PC-3 (cell line): ENCODE measurements around the gene ADAMTS3. TPM values are rescaled to one million over a fixed set of nuclear protein-coding genes. Genes with fewer than 3 reads are reported as not detected.

Experiments used
- ATAC-seq: fragments of 200-7000 bp; cut with Tn5 transposase; 2 replicates; pipeline ENCODE4 v1.9.1; 2020; ENCODE audit warnings: mild to moderate bottlenecking, moderate library complexity
- BruUV-seq: library from RNA; stranded (reverse); fragments of 400-500 nt; replicated peaks from 2 replicates; lab custom pipeline; 2021; lab: Mats Ljungman, UMichigan
- CTCF ChIA-PET: fragments of 300-600 bp; sonication (Branson Sonifier 250); formaldehyde crosslinking; loops from one replicate; lab custom pipeline; 2022; ENCODE audit warnings: antibody characterized with exemption; lab: Charles Lee
- POLR2A ChIA-PET: fragments of 300-600 bp; sonication (Branson Sonifier 250); formaldehyde crosslinking; loops from one replicate; lab custom pipeline; 2022; ENCODE audit warnings: antibody characterized with exemption; ENCODE audit not compliant: unreplicated experiment; lab: Charles Lee
- DNase-seq: peaks from one replicate; pipeline ENCODE4 v3.0.0-alpha.2; 2015
- H2AFZ ChIP-seq: fragments of 300-600 bp; sonication (generic); 2 replicates; pipeline ENCODE4 v1.6.0; 2016; ENCODE audit warnings: antibody characterized with exemption, low read length
- H3F3A ChIP-seq: fragments of 300-600 bp; sonication (generic); one replicate; pipeline ENCODE4 v1.6.0; 2017; ENCODE audit warnings: antibody characterized with exemption, low read length, control low read depth, mild to moderate bottlenecking; ENCODE audit not compliant: unreplicated experiment
- H3K27ac ChIP-seq: fragments of 300-600 bp; sonication (generic); 2 replicates; pipeline ENCODE4 v1.5.1; 2016; ENCODE audit warnings: mild to moderate bottlenecking, low read length
- H3K27me3 ChIP-seq: fragments of 300-600 bp; sonication (generic); 2 replicates; pipeline ENCODE4 v1.6.1; 2016; ENCODE audit warnings: low read length, mixed read lengths
- H3K36me3 ChIP-seq: fragments of 300-600 bp; sonication (generic); 2 replicates; pipeline ENCODE4 v1.6.1; 2016; ENCODE audit warnings: low read depth, mixed run types, low read length, mixed read lengths
- H3K4me1 ChIP-seq: fragments of 300-600 bp; sonication (generic); 2 replicates; pipeline ENCODE4 v1.5.1; 2016; ENCODE audit warnings: low read length; ENCODE audit not compliant: insufficient read depth
- H3K4me2 ChIP-seq: fragments of 300-600 bp; sonication (generic); 2 replicates; pipeline ENCODE4 v1.6.0; 2016; ENCODE audit warnings: low read length
- H3K4me3 ChIP-seq: fragments of 300-600 bp; sonication (generic); 2 replicates; pipeline ENCODE4 v1.5.1; 2016; ENCODE audit warnings: mild to moderate bottlenecking, low read length, mixed read lengths
- H3K79me2 ChIP-seq: fragments of 300-600 bp; sonication (generic); 2 replicates; pipeline ENCODE4 v1.6.1; 2017; ENCODE audit warnings: low read length, mixed read lengths
- H3K9ac ChIP-seq: fragments of 300-600 bp; sonication (generic); 2 replicates; pipeline ENCODE4 v1.6.0; 2016; ENCODE audit warnings: mild to moderate bottlenecking, low read length
- H3K9me2 ChIP-seq: fragments of 300-600 bp; sonication (generic); replicated peaks from 2 replicates; pipeline ENCODE4 v1.6.1; 2016; ENCODE audit warnings: mixed run types, low read length, mixed read lengths
- H3K9me3 ChIP-seq: fragments of 300-600 bp; sonication (generic); 2 replicates; pipeline ENCODE4 v1.6.1; 2016; ENCODE audit warnings: low read length, mixed read lengths
- H4K20me1 ChIP-seq: fragments of 300-600 bp; sonication (generic); 2 replicates; pipeline ENCODE4 v1.6.1; 2016; ENCODE audit warnings: low read length, mixed read lengths
- EZH2 ChIP-seq: fragments of 300-600 bp; sonication (generic); IDR thresholded peaks from one replicate; pipeline ENCODE4 v1.6.1; 2017; ENCODE audit warnings: antibody characterized with exemption, mild to moderate bottlenecking, low read length; ENCODE audit not compliant: unreplicated experiment
- EZH2phosphoT487 ChIP-seq: fragments of 300-600 bp; sonication (generic); IDR thresholded peaks from 2 replicates; pipeline ENCODE4 v1.6.1; 2018; ENCODE audit warnings: mild to moderate bottlenecking, antibody characterized with exemption, low read length, borderline replicate concordance
- intact Hi-C: fragments of 100-400 bp; cut with micrococcal nuclease; formaldehyde crosslinking; loops from 2 replicates; pipeline ENCODE4 v1.9.0; 2023
- total RNA-seq: library from RNA; depleted of rRNA; stranded (reverse); fragments of >200 nt; gene quantifications from 2 replicates; pipeline ENCODE4 v1.2.3, GENCODE V29; 2014
- TF ChIP-seq, protein P1 (sequence below): fragments of 300-600 bp; sonication (generic); conservative IDR thresholded peaks from 2 replicates; pipeline ENCODE4 v1.5.1; 2017; ENCODE audit warnings: antibody characterized with exemption, low read depth, mild to moderate bottlenecking, low read length

ADAMTS3 gene
- total RNA-seq, 1 experiment from 2014 or later: 3.5 TPM

DNA sequence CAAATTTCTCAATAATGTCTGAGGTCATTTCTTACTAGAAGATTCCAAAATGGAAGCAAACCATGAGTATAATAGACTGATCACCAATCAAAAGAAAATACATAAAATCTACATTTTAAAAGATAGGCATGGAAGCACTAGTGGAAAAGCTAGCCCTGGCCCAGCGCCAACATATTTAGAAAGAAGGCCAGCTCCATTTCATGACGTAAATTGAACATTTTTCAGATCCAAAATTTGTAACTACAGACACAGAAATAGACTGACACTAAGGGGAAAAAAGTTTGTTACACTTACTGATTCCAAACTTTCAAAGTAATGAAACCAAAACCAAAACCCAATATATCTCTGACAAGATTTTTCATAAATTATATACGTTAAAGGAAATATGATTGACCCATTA is 117.7 kb downstream of the ADAMTS3 start:
- ATAC-seq: no peak
- H3K9me2 ChIP-seq: no peaks in the 10 kb centered on the region
- intact Hi-C loops: no loop called here
- CTCF ChIA-PET: no interaction called here
- BruUV-seq: no TSS peak
- POLR2A ChIA-PET: no interaction called here
- H3K36me3 ChIP-seq: no peaks in the 10 kb centered on the region
- H3K4me3 ChIP-seq: no peak overlapping the region
- H2AFZ ChIP-seq: no peak overlapping the region
- H3K4me1 ChIP-seq: 0 out of 2 replicates have a peak, but pooled peaks cover 2% of the 10 kb centered on the region
- no peak for DNase-seq
- H3K27me3 ChIP-seq: no peaks in the 10 kb centered on the region
- H4K20me1 ChIP-seq: no peaks in the 10 kb centered on the region
- TF ChIP-seq, protein P1, sequence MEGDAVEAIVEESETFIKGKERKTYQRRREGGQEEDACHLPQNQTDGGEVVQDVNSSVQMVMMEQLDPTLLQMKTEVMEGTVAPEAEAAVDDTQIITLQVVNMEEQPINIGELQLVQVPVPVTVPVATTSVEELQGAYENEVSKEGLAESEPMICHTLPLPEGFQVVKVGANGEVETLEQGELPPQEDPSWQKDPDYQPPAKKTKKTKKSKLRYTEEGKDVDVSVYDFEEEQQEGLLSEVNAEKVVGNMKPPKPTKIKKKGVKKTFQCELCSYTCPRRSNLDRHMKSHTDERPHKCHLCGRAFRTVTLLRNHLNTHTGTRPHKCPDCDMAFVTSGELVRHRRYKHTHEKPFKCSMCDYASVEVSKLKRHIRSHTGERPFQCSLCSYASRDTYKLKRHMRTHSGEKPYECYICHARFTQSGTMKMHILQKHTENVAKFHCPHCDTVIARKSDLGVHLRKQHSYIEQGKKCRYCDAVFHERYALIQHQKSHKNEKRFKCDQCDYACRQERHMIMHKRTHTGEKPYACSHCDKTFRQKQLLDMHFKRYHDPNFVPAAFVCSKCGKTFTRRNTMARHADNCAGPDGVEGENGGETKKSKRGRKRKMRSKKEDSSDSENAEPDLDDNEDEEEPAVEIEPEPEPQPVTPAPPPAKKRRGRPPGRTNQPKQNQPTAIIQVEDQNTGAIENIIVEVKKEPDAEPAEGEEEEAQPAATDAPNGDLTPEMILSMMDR: no peak
- TF ChIP-seq EZH2phosphoT487 (no peak), EZH2 (no peak)
- no peak overlapping the region for H3K27ac ChIP-seq
- no peaks in the 10 kb centered on the region for H3F3A ChIP-seq
- no peaks in the 10 kb centered on the region for H3K79me2 ChIP-seq
- H3K9me3 ChIP-seq: no peaks in the 10 kb centered on the region
- H3K9ac ChIP-seq: no peak overlapping the region
- H3K4me2 ChIP-seq: no peak overlapping the region

DNA sequence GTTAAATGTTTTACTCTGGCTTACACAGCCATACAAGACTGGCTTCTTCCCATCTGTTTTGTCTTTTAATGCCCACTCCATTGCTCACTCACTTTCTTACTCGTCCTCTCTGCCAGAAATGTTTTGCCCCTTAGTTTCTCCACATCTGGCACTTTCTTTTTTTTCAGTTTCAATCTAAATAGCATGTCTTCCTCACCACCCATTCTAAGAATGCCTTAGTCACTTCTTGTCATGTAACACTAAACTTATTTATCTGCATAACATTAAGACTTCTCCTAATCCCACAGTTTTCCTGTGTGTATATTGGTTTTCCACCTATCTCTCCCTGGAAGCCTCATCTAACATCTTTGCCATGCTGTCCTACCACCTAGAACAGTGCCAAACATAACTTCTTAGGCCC is 119.3 kb downstream of the ADAMTS3 start:
- no peaks in the 10 kb centered on the region for H3K79me2 ChIP-seq
- no peak overlapping the region for H2AFZ ChIP-seq
- no peak for ATAC-seq
- H3K27me3 ChIP-seq: no peaks in the 10 kb centered on the region
- ChIA-PET POLR2A (no interaction called here), CTCF (no interaction called here)
- H4K20me1 ChIP-seq: no peaks in the 10 kb centered on the region
- H3F3A ChIP-seq: no peaks in the 10 kb centered on the region
- H3K27ac ChIP-seq: no peak overlapping the region
- no peaks in the 10 kb centered on the region for H3K9me3 ChIP-seq
- no peak overlapping the region for H3K4me2 ChIP-seq
- no peak overlapping the region for H3K4me3 ChIP-seq
- intact Hi-C loops: no loop called here
- no peak overlapping the region for H3K9ac ChIP-seq
- no peak for DNase-seq
- 0 out of 2 replicates have a peak, but pooled peaks cover 6% of the 10 kb centered on the region for H3K4me1 ChIP-seq
- TF ChIP-seq, protein P1: no peak
- TF ChIP-seq EZH2phosphoT487 (no peak), EZH2 (no peak)
- BruUV-seq: no TSS peak
- H3K9me2 ChIP-seq: no peaks in the 10 kb centered on the region
- no peaks in the 10 kb centered on the region for H3K36me3 ChIP-seq

DNA sequence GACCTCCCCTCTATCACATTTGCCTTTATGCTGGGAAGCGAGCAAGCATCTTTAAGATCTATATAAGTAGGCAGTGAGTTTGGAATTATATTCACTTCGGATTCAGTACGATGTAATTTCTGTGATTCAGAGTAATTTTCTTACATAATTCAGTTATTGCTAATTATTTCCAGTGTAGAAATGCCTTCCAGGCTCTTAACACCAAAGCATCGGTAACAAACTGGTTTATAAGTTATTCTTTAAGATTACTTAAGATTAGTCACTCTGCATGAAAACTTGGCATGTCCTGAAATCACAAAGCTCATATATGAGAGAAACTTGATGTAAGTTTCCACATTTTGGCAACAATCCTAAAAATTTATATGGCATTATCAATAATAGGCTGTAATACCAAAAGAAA is 120.8 kb downstream of the ADAMTS3 start:
- CTCF ChIA-PET: no interaction called here

More for the DNA sequence above, 120.8 kb downstream of the ADAMTS3 start:
- Histone ChIP-seq H3K4me1 (0 out of 2 replicates have a peak, but pooled peaks cover 6% of the 10 kb centered on the region), H3K27ac (no peak overlapping the region), H3K9me3 (no peaks in the 10 kb centered on the region), H2AFZ (no peak overlapping the region), H4K20me1 (no peaks in the 10 kb centered on the region), H3K79me2 (no peaks in the 10 kb centered on the region), H3K27me3 (no peaks in the 10 kb centered on the region), H3K4me3 (no peak overlapping the region), H3K36me3 (no peaks in the 10 kb centered on the region), H3K4me2 (no peak overlapping the region), H3K9ac (no peak overlapping the region), H3F3A (no peaks in the 10 kb centered on the region), H3K9me2 (no peaks in the 10 kb centered on the region)
- intact Hi-C loops: no loop called here
- DNase-seq: peak; percentile 27
- no TSS peak for BruUV-seq
- TF ChIP-seq, protein P1: no peak
- TF ChIP-seq EZH2phosphoT487 (no peak), EZH2 (no peak)
- peak; percentile 20; the same call in 1 of the 2 replicates for ATAC-seq
- POLR2A ChIA-PET: no interaction called here
